ENCODE data around the gene PCDHGB3. TPM values are rescaled to one million over a fixed set of nuclear protein-coding genes. Genes with fewer than 3 reads are reported as not detected.
"Not testable (repeated sequence)": the region's sequence is repeated elsewhere in the genome, so short reads cannot be mapped to it uniquely, and the experiment has no call there.

The PCDHGB3 gene
- total RNA-seq, 1 experiment from 2014 or later: 1.1 TPM

GRCh38 chr5:141415275-141415618 lies 45.2 kb downstream of the PCDHGB3 start:
- not testable (repeated sequence) for DNase-seq (ENCODE audit: extremely low read depth, low read depth)

- not testable (repeated sequence) for DNase-seq (ENCODE audit: extremely low read depth, low read depth)
Measured at GRCh38 chr5:141417494-141418172, 47.6 kb downstream of the PCDHGB3 start, which contains the start of gene PCDHGB7. Gene PCDHGB7, plus strand, starts transcription at chr5:141417677. Its CDS starts 183 bp downstream, at chr5:141417860.

- no peak for DNase-seq (ENCODE audit: extremely low read depth, low read depth)
Measured at GRCh38 chr5:141419074-141419880, 49.2 kb downstream of the PCDHGB3 start.

GRCh38 chr5:141420855-141421488 lies 50.9 kb downstream of the PCDHGB3 start, which contains the start of gene PCDHGA11:
Gene PCDHGA11, plus strand, starts transcription at chr5:141421051. Its CDS starts 177 bp downstream, at chr5:141421228.
- DNase-seq (ENCODE audit: extremely low read depth, low read depth): no peak

GRCh38 chr5:141421489-141421855 lies 51.4 kb downstream of the PCDHGB3 start:
- DNase-seq (ENCODE audit: extremely low read depth, low read depth): no peak

Other genes with a start within 250 kb of the PCDHGB3 start
- gene PCDHB4, start 248.4 kb upstream of the PCDHGB3 start, total RNA-seq (2014; rRNA removed; shearing (Covaris generic)): not detected in 2 replicates
- 0.07 TPM in 1 of 2 replicates, not detected in the other for gene PCDHB5, start 235.0 kb upstream of the PCDHGB3 start, total RNA-seq (2014; rRNA removed; shearing (Covaris generic))
- gene PCDHB6, start 220.2 kb upstream of the PCDHGB3 start, total RNA-seq (2014; rRNA removed; shearing (Covaris generic)): not detected in 2 replicates
- gene PCDHB7, start 197.6 kb upstream of the PCDHGB3 start, total RNA-seq (2014; rRNA removed; shearing (Covaris generic)): 0.17 and 0.25 TPM in 2 replicates
- 0.14 and 0.22 TPM in 2 replicates for gene PCDHB8, start 192.5 kb upstream of the PCDHGB3 start, total RNA-seq (2014; rRNA removed; shearing (Covaris generic))
- 0.32 and 0.69 TPM in 2 replicates for gene PCDHB16, start 187.9 kb upstream of the PCDHGB3 start, total RNA-seq (2014; rRNA removed; shearing (Covaris generic))
- gene PCDHB9, start 183.1 kb upstream of the PCDHGB3 start, total RNA-seq (2014; rRNA removed; shearing (Covaris generic)): 0.40 and 0.69 TPM in 2 replicates
- gene PCDHB10, start 177.9 kb upstream of the PCDHGB3 start, total RNA-seq (2014; rRNA removed; shearing (Covaris generic)): 0.35 and 0.72 TPM in 2 replicates
- 5.4 and 6.0 TPM in 2 replicates for gene PCDHB11, start 170.6 kb upstream of the PCDHGB3 start, total RNA-seq (2014; rRNA removed; shearing (Covaris generic))
- 0.75 and 0.99 TPM in 2 replicates for gene PCDHB12, start 161.5 kb upstream of the PCDHGB3 start, total RNA-seq (2014; rRNA removed; shearing (Covaris generic))
- 2.2 and 2.5 TPM in 2 replicates for gene PCDHB13, start 156.3 kb upstream of the PCDHGB3 start, total RNA-seq (2014; rRNA removed; shearing (Covaris generic))
- 2.7 and 2.8 TPM in 2 replicates for gene PCDHB14, start 146.9 kb upstream of the PCDHGB3 start, total RNA-seq (2014; rRNA removed; shearing (Covaris generic))
- gene PCDHB15, start 124.8 kb upstream of the PCDHGB3 start, total RNA-seq (2014; rRNA removed; shearing (Covaris generic)): 0.12 and 0.20 TPM in 2 replicates
- not detected in 2 replicates for gene SLC25A2, start 66.2 kb upstream of the PCDHGB3 start, total RNA-seq (2014; rRNA removed; shearing (Covaris generic))
- gene TAF7, start 49.5 kb upstream of the PCDHGB3 start, total RNA-seq (2014; rRNA removed; shearing (Covaris generic)): 91.7 and 130 TPM in 2 replicates
- 0.72 and 1.6 TPM in 2 replicates for gene PCDHGA1, start 39.7 kb upstream of the PCDHGB3 start, total RNA-seq (2014; rRNA removed; shearing (Covaris generic))
- 0.12 TPM in 2 replicates for gene PCDHGA2, start 31.5 kb upstream of the PCDHGB3 start, total RNA-seq (2014; rRNA removed; shearing (Covaris generic))
- gene PCDHGA3, start 26.4 kb upstream of the PCDHGB3 start, total RNA-seq (2014; rRNA removed; shearing (Covaris generic)): 0.17 TPM in 1 of 2 replicates, not detected in the other
- gene PCDHGB1, start 20.1 kb upstream of the PCDHGB3 start, total RNA-seq (2014; rRNA removed; shearing (Covaris generic)): 1.1 and 2.6 TPM in 2 replicates
- 0.79 and 1.3 TPM in 2 replicates for gene PCDHGA4, start 15.2 kb upstream of the PCDHGB3 start, total RNA-seq (2014; rRNA removed; shearing (Covaris generic))
- 1.8 and 2.0 TPM in 2 replicates for gene PCDHGB2, start 10.2 kb upstream of the PCDHGB3 start, total RNA-seq (2014; rRNA removed; shearing (Covaris generic))
- 0.58 and 0.62 TPM in 2 replicates for gene PCDHGA5, start 6.1 kb upstream of the PCDHGB3 start, total RNA-seq (2014; rRNA removed; shearing (Covaris generic))
- gene PCDHGA6, start 3.6 kb downstream of the PCDHGB3 start, total RNA-seq (2014; rRNA removed; shearing (Covaris generic)): 1.1 and 1.2 TPM in 2 replicates
- 0.54 and 0.55 TPM in 2 replicates for gene PCDHGA7, start 12.5 kb downstream of the PCDHGB3 start, total RNA-seq (2014; rRNA removed; shearing (Covaris generic))
- 5.5 and 5.6 TPM in 2 replicates for gene PCDHGB4, start 17.5 kb downstream of the PCDHGB3 start, total RNA-seq (2014; rRNA removed; shearing (Covaris generic))
- 0.97 and 1.4 TPM in 2 replicates for gene PCDHGA8, start 22.4 kb downstream of the PCDHGB3 start, total RNA-seq (2014; rRNA removed; shearing (Covaris generic))
- gene PCDHGB5, start 27.7 kb downstream of the PCDHGB3 start, total RNA-seq (2014; rRNA removed; shearing (Covaris generic)): 0.72 and 1.6 TPM in 2 replicates
- gene PCDHGA9, start 32.5 kb downstream of the PCDHGB3 start, total RNA-seq (2014; rRNA removed; shearing (Covaris generic)): 0.92 and 1.6 TPM in 2 replicates
- gene PCDHGB6, start 37.8 kb downstream of the PCDHGB3 start, total RNA-seq (2014; rRNA removed; shearing (Covaris generic)): 0.55 and 0.62 TPM in 2 replicates
- 5.1 TPM in 2 replicates for gene PCDHGA10, start 42.7 kb downstream of the PCDHGB3 start, total RNA-seq (2014; rRNA removed; shearing (Covaris generic))
- gene PCDHGB7, start 47.4 kb downstream of the PCDHGB3 start, total RNA-seq (2014; rRNA removed; shearing (Covaris generic)): 0.79 and 0.89 TPM in 2 replicates
- 0.52 and 0.87 TPM in 2 replicates for gene PCDHGA11, start 50.8 kb downstream of the PCDHGB3 start, total RNA-seq (2014; rRNA removed; shearing (Covaris generic))
- gene PCDHGA12, start 60.3 kb downstream of the PCDHGB3 start, total RNA-seq (2014; rRNA removed; shearing (Covaris generic)): 0.20 and 0.42 TPM in 2 replicates
- gene PCDHGC3, start 105.7 kb downstream of the PCDHGB3 start, total RNA-seq (2014; rRNA removed; shearing (Covaris generic)): 5.9 and 7.0 TPM in 2 replicates
- 0.12 TPM in 2 replicates for gene PCDHGC4, start 114.8 kb downstream of the PCDHGB3 start, total RNA-seq (2014; rRNA removed; shearing (Covaris generic))
- gene PCDHGC5, start 118.8 kb downstream of the PCDHGB3 start, total RNA-seq (2014; rRNA removed; shearing (Covaris generic)): 0.30 TPM in 1 of 2 replicates, not detected in the other
- gene DIAPH1, start 248.8 kb downstream of the PCDHGB3 start, total RNA-seq (2014; rRNA removed; shearing (Covaris generic)): 24.2 and 26.0 TPM in 2 replicates